Measurements from ENCODE around the gene IL6R. TPM values are rescaled to one million over a fixed set of nuclear protein-coding genes. Genes with fewer than 3 reads are reported as not detected.

Gene IL6R
- total and polyA plus RNA-seq, 2 experiments from 2014 or later: 35.1 to 38.5 TPM

GRCh38 chr1:154459080-154459479 is 53.9 kb downstream of the IL6R start:
- no peaks in the 10 kb centered on the region for H3K9me2 ChIP-seq (replicated peaks; ENCODE audit: insufficient read depth)
- no peaks in the 10 kb centered on the region for H3K4me1 ChIP-seq (ENCODE audit: insufficient read depth)
- TF ChIP-seq EZH2phosphoT487 (IDR thresholded peaks at IDR 0.05; ENCODE audit: low read depth, severe bottlenecking, unreplicated experiment): no peak
- no peaks in the 10 kb centered on the region for H3K27me3 ChIP-seq
- H3K9me3 ChIP-seq (ENCODE audit: low read depth): no peaks in the 10 kb centered on the region
- no peak overlapping the region for H3K4me2 ChIP-seq
- H2AFZ ChIP-seq: no peak overlapping the region
- DNase-seq (ENCODE audit: low spot score): no peak
- no peaks in the 10 kb centered on the region for H3K79me2 ChIP-seq
- H4K20me1 ChIP-seq (ENCODE audit: insufficient read depth, poor library complexity, severe bottlenecking): no peaks in the 10 kb centered on the region
- H3K4me3 ChIP-seq: no peak overlapping the region
- no peak overlapping the region for H3K27ac ChIP-seq
- H3K36me3 ChIP-seq (replicated peaks; ENCODE audit: insufficient read depth, low read depth): no peaks in the 10 kb centered on the region

GRCh38 chr1:154460695-154461260 is 55.6 kb downstream of the IL6R start:
- Histone ChIP-seq H2AFZ (no peak overlapping the region), H3K4me1 (ENCODE audit: insufficient read depth) (no peaks in the 10 kb centered on the region), H3K9me2 (replicated peaks; ENCODE audit: insufficient read depth) (no peaks in the 10 kb centered on the region), H3K4me2 (no peak overlapping the region), H3K79me2 (no peaks in the 10 kb centered on the region), H3K4me3 (no peak overlapping the region), H3K27me3 (no peaks in the 10 kb centered on the region), H4K20me1 (ENCODE audit: insufficient read depth, poor library complexity, severe bottlenecking) (no peaks in the 10 kb centered on the region), H3K9me3 (ENCODE audit: low read depth) (no peaks in the 10 kb centered on the region), H3K36me3 (replicated peaks; ENCODE audit: insufficient read depth, low read depth) (no peaks in the 10 kb centered on the region), H3K27ac (no peak overlapping the region)
- WGBS (ENCODE audit: low lambda C conversion rate, missing lambda C conversion rate): 64% methylated on average over 15 of the region's 15 CpGs
- TF ChIP-seq CTCF (IDR thresholded peaks at IDR 0.05; ENCODE audit: poor library complexity): no peak
- TF ChIP-seq EZH2 (IDR thresholded peaks at IDR 0.05; ENCODE audit: borderline replicate concordance): no peak
- no peak for DNase-seq (ENCODE audit: low spot score)

- TF ChIP-seq EZH2phosphoT487 (IDR thresholded peaks at IDR 0.05; ENCODE audit: low read depth, severe bottlenecking, unreplicated experiment) (no peak), EZH2 (IDR thresholded peaks at IDR 0.05; ENCODE audit: borderline replicate concordance) (no peak)
- Histone ChIP-seq H4K20me1 (ENCODE audit: insufficient read depth, poor library complexity, severe bottlenecking) (no peaks in the 10 kb centered on the region), H3K27ac (peak overlapping the region; percentile 22), H3K4me2 (no peak overlapping the region), H3K36me3 (replicated peaks; ENCODE audit: insufficient read depth, low read depth) (no peaks in the 10 kb centered on the region), H3K79me2 (no peaks in the 10 kb centered on the region), H3K27me3 (no peaks in the 10 kb centered on the region), H3K9me3 (ENCODE audit: low read depth) (no peaks in the 10 kb centered on the region), H3K4me1 (ENCODE audit: insufficient read depth) (no peaks in the 10 kb centered on the region), H2AFZ (no peak overlapping the region), H3K9me2 (replicated peaks; ENCODE audit: insufficient read depth) (no peaks in the 10 kb centered on the region), H3K4me3 (no peak overlapping the region)
- 72% methylated on average over 4 of the region's 4 CpGs for WGBS (ENCODE audit: low lambda C conversion rate, missing lambda C conversion rate)
- DNase-seq (ENCODE audit: low spot score): no peak
Measured at GRCh38 chr1:154463512-154463990, 58.4 kb downstream of the IL6R start.

GRCh38 chr1:154465621-154466195 is 60.6 kb downstream of the IL6R start:
- H3K36me3 ChIP-seq (replicated peaks; ENCODE audit: insufficient read depth, low read depth): no peaks in the 10 kb centered on the region
- DNase-seq (ENCODE audit: low spot score): no peak
- H3K27ac ChIP-seq: no peak overlapping the region
- no peaks in the 10 kb centered on the region for H3K9me3 ChIP-seq (ENCODE audit: low read depth)
- no peaks in the 10 kb centered on the region for H3K4me1 ChIP-seq (ENCODE audit: insufficient read depth)
- no peaks in the 10 kb centered on the region for H4K20me1 ChIP-seq (ENCODE audit: insufficient read depth, poor library complexity, severe bottlenecking)
- H3K4me3 ChIP-seq: no peak overlapping the region
- no peaks in the 10 kb centered on the region for H3K79me2 ChIP-seq
- H3K9me2 ChIP-seq (replicated peaks; ENCODE audit: insufficient read depth): no peaks in the 10 kb centered on the region
- no peaks in the 10 kb centered on the region for H3K27me3 ChIP-seq
- TF ChIP-seq CTCF (IDR thresholded peaks at IDR 0.05; ENCODE audit: poor library complexity) (no peak), EZH2phosphoT487 (IDR thresholded peaks at IDR 0.05; ENCODE audit: low read depth, severe bottlenecking, unreplicated experiment) (no peak), EZH2 (IDR thresholded peaks at IDR 0.05; ENCODE audit: borderline replicate concordance) (no peak)
- 84% methylated on average over 8 of the region's 8 CpGs for WGBS (ENCODE audit: low lambda C conversion rate, missing lambda C conversion rate)
- H3K4me2 ChIP-seq: no peak overlapping the region
- no peak overlapping the region for H2AFZ ChIP-seq
